ENCODE measurements around the gene LHX4.

LHX4 gene

DNA sequence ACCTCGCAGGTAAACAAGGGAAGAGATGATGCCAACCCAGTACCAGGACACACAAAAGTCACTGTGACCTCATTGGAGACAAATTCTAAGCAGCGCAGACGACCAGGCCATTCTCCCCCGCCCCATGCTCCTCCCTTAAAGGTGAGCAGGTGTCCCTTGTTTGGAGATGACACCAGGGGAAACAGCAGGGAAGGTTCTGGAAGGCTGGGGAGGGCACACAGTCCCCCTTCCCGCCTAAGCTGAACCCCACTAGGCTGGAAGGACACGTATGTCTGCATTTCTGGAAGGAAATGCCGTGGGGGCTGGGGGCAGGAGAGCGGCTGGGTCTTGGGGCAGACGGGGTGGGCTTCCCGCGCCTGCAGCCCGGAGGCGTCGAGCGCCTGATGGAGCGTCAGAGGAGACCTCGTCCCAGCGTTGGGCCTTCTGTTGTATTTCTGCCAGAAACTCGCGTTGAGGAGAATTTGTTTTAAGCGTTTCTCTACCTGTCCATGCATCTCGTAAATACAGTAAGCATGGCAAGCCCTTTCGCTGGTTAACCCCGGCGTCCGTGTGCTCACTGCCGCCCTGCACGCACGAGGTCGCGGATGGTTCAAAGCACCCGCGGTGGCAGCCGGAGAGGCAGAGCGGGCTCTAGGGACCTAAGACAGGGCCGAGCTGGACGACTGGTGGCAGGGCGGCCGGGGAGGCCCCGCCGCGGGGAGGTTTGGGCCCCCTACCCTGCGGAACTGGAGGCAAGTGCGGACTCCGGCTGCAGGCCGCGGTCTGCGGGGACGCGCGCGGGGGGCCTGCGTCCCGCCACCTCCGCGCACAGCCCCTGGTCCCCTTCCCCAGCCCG lies 1.2 kb upstream of the LHX4 start:
- ChIA-PET CTCF (no interaction called here), POLR2A (ENCODE audit: low non-redundant PET) (no interaction called here)
- TF ChIP-seq, protein P1, sequence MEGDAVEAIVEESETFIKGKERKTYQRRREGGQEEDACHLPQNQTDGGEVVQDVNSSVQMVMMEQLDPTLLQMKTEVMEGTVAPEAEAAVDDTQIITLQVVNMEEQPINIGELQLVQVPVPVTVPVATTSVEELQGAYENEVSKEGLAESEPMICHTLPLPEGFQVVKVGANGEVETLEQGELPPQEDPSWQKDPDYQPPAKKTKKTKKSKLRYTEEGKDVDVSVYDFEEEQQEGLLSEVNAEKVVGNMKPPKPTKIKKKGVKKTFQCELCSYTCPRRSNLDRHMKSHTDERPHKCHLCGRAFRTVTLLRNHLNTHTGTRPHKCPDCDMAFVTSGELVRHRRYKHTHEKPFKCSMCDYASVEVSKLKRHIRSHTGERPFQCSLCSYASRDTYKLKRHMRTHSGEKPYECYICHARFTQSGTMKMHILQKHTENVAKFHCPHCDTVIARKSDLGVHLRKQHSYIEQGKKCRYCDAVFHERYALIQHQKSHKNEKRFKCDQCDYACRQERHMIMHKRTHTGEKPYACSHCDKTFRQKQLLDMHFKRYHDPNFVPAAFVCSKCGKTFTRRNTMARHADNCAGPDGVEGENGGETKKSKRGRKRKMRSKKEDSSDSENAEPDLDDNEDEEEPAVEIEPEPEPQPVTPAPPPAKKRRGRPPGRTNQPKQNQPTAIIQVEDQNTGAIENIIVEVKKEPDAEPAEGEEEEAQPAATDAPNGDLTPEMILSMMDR (conservative IDR thresholded peaks at IDR 0.05; ENCODE audit: low read depth): no peak
- H3K27ac ChIP-seq: no peak overlapping the region
- no peak for DNase-seq (ENCODE audit: low spot score)

DNA sequence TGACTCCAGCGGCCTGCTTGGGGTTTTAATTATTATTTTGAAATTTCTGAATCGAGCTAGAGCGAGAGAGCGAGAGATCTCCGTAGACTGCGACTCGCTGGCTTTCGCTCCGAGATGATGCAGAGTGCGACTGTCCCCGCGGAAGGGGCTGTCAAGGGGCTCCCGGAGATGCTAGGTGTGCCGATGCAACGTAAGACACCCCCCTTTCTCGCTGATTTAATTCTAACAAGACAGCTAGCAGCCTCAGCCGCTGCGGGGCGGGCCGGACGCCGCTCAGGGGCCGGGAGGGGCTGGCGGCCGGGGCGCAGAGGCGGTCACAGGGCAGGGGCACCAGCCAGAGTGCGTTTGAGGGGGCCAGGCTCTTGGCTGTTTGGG lies 339 bp downstream of the LHX4 start:
- DNase-seq (ENCODE audit: low spot score): no peak
- CTCF ChIA-PET: interaction anchor here (0.6 to 1.4 kb wide), 3 partner anchors 38 to 252 kb away, joined by 3 to 7 read pairs (median 3); no protein-coding TSS in a partner anchor
- TF ChIP-seq, protein P1 (conservative IDR thresholded peaks at IDR 0.05; ENCODE audit: low read depth): no peak
- H3K27ac ChIP-seq: no peak overlapping the region
- POLR2A ChIA-PET (ENCODE audit: low non-redundant PET): no interaction called here

DNA sequence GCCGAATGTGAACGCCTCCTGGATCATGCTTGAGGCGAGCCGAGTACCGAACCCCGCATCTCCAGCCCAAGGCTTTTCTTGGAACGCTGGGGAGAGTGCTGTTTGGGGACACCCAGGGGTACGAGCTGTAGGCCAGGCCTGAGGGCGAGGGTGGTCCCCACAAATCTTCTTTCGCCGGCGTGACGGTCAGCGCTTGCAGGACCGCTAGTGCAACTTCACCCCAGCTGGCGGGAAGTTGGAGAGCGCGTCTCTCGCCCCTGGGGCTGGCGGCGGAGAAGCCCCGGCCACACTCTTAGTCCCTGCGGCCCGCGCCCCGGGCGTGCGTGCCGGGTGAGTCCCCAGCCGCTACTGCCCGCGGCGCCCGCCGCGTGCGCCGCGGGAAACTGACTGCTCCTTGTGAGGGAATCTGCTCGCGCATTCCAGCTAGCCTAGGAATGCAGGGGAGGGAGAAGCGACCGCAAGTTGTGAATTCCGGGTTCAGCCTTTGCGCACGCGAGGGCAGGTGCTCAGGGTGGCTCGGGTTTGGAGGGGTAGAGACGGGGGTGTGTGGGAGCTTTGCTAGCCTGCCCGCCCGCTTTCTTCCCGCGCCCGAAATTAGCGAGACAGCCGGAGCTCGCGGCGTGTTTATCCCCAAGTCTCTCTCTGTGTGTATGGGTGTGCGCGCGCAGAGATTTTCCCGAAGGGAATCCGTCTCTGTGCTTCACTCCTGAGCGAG lies 884 bp downstream of the LHX4 start:
- ChIA-PET POLR2A (ENCODE audit: low non-redundant PET) (no interaction called here), CTCF (interaction anchor here (0.6 to 1.5 kb wide), 6 partner anchors 14 to 252 kb away, joined by 3 to 7 read pairs (median 3); no protein-coding TSS in a partner anchor)
- TF ChIP-seq, protein P1 (conservative IDR thresholded peaks at IDR 0.05; ENCODE audit: low read depth): no peak
- peak; percentile 53 for DNase-seq (ENCODE audit: low spot score)
- no peak overlapping the region for H3K27ac ChIP-seq

DNA sequence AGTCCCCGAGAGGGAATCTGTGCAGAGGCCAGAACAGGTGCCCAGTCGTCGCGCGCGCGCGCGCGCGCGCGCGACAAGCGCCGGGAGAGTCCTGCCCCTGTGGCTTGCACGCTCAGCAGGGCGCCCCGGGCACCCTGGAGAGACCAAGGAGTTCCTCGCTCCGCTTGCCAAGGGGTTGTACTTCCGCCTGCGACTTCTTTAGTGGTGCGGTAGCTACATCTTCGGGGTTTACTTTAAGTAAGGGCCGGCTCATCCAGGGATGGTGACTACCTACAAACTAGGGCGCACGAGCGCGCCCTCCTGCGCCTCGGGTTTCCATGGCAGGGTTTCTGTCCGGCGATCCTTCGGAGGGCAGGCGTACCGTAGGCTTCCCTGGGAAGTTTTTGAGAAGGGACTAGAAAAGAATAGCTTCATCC lies 1.4 kb downstream of the LHX4 start:
- no peak for DNase-seq (ENCODE audit: low spot score)
- TF ChIP-seq, protein P1 (conservative IDR thresholded peaks at IDR 0.05; ENCODE audit: low read depth): no peak
- H3K27ac ChIP-seq: no peak overlapping the region
- ChIA-PET POLR2A (ENCODE audit: low non-redundant PET) (no interaction called here), CTCF (interaction anchor here (0.6 to 1.5 kb wide), 3 partner anchors 15 to 356 kb away, joined by 3 to 5 read pairs (median 3); no protein-coding TSS in a partner anchor)

DNA sequence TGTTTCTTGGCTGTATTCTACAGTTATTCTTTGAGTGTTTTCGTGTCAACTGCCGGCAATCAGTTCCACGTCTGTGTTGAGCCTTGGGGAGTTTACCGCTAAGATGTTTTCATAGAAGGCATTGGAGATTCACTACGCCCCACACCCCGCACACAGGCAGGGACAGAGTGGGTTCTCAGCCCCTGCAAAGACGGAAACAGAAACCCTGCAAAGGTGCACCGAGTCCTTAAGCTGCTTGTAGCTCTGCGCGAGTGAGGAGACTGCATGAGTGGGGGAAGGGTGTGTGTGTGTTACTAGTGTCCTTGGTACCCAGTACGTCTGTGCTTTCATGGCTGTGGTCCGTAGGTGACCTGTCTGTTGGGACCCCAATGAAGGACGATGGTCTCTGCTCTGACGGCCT lies 1.9 kb downstream of the LHX4 start:
- ChIA-PET CTCF (interaction anchor here (0.6 to 1.5 kb wide), 3 partner anchors 15 to 1210 kb away, joined by 3 read pairs; no protein-coding TSS in a partner anchor), POLR2A (ENCODE audit: low non-redundant PET) (no interaction called here)
- TF ChIP-seq, protein P1 (conservative IDR thresholded peaks at IDR 0.05; ENCODE audit: low read depth): no peak
- H3K27ac ChIP-seq: no peak overlapping the region
- DNase-seq (ENCODE audit: low spot score): no peak

DNA sequence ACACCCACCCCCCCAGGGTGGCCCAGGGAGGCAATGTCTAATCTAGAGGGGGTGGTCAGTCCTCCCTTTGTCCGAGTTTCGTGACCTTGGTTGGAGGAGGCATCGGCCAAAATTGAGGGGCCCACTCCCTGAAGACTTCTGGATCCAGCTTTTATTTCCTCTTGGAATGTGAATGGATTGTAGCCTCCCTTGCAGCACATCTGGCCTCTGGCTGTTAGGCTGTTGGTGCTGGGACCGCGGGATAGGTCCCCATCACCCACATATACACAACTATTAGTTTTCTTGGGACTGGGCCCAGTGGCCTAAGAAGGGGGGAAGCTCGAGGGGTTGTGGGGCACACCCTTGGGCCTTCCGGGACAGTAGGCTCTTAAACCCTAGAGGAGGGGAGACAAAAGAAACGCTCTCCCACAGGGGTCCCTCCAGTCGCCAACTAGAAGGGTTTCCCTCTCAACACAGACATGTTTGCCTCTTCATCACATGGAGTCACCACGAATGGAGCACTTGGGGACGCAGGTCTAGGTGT lies 2.5 kb downstream of the LHX4 start:
- ChIA-PET POLR2A (ENCODE audit: low non-redundant PET) (no interaction called here), CTCF (interaction anchor here (0.6 to 1.5 kb wide), 2 partner anchors 16 to 1209 kb away, joined by 3 read pairs; no protein-coding TSS in a partner anchor)
- H3K27ac ChIP-seq: no peak overlapping the region
- TF ChIP-seq, protein P1 (conservative IDR thresholded peaks at IDR 0.05; ENCODE audit: low read depth): no peak
- DNase-seq (ENCODE audit: low spot score): no peak

Data from RWPE1 (cell line).